ENCODE results near the gene PPP3CA. TPM values are rescaled to one million over a fixed set of nuclear protein-coding genes. Genes with fewer than 3 reads are reported as not detected.
"Not testable (repeated sequence)": the region's sequence is repeated elsewhere in the genome, so short reads cannot be mapped to it uniquely, and the experiment has no call there.

The PPP3CA gene
- total RNA-seq, 1 donor from 2014 or later: 29.9 TPM

- H3K4me1 Mint-ChIP-seq (ENCODE audit: low read depth, unreplicated experiment): no peaks in the 10 kb centered on the region
- TF ChIP-seq CTCF (IDR thresholded peaks at IDR 0.05; ENCODE audit: partially characterized antibody, unreplicated experiment): no peak
- DNase-seq: no peak
- no peak overlapping the region for H3K27ac Mint-ChIP-seq (ENCODE audit: unreplicated experiment)
- no peaks in the 10 kb centered on the region for H3K9me3 Mint-ChIP-seq (ENCODE audit: unreplicated experiment)
- H3K36me3 Mint-ChIP-seq (ENCODE audit: unreplicated experiment): peaks cover 4% of the 10 kb centered on the region
- H3K4me3 Mint-ChIP-seq (ENCODE audit: unreplicated experiment): no peak overlapping the region
- H3K27me3 Mint-ChIP-seq (ENCODE audit: unreplicated experiment): no peaks in the 10 kb centered on the region
Measured at GRCh38 chr4:101000496-101000895, 346.8 kb downstream of the PPP3CA start.

GRCh38 chr4:100995671-100996070, 351.7 kb downstream of the PPP3CA start:
- Mint-ChIP-seq H3K27ac (ENCODE audit: unreplicated experiment) (no peak overlapping the region), H3K4me3 (ENCODE audit: unreplicated experiment) (no peak overlapping the region), H3K36me3 (ENCODE audit: unreplicated experiment) (no peaks in the 10 kb centered on the region), H3K4me1 (ENCODE audit: low read depth, unreplicated experiment) (no peaks in the 10 kb centered on the region), H3K9me3 (ENCODE audit: unreplicated experiment) (no peaks in the 10 kb centered on the region), H3K27me3 (ENCODE audit: unreplicated experiment) (no peaks in the 10 kb centered on the region)
- TF ChIP-seq CTCF (IDR thresholded peaks at IDR 0.05; ENCODE audit: partially characterized antibody, unreplicated experiment): no peak
- no peak for DNase-seq

GRCh38 chr4:100995002-100995401, 352.3 kb downstream of the PPP3CA start:
- H3K4me3 Mint-ChIP-seq (ENCODE audit: unreplicated experiment); H3K4me1 Mint-ChIP-seq (ENCODE audit: low read depth, unreplicated experiment): not testable (repeated sequence)

GRCh38 chr4:100991332-100992069, 355.8 kb downstream of the PPP3CA start:
- not testable (repeated sequence) for H3K27ac Mint-ChIP-seq (ENCODE audit: unreplicated experiment); H3K4me3 Mint-ChIP-seq (ENCODE audit: unreplicated experiment); H3K27me3 Mint-ChIP-seq (ENCODE audit: unreplicated experiment); H3K9me3 Mint-ChIP-seq (ENCODE audit: unreplicated experiment); DNase-seq; H3K36me3 Mint-ChIP-seq (ENCODE audit: unreplicated experiment); H3K4me1 Mint-ChIP-seq (ENCODE audit: low read depth, unreplicated experiment)

More at GRCh38 chr4:100995002-100995401, 352.3 kb downstream of the PPP3CA start:
- not testable (repeated sequence) for H3K9me3 Mint-ChIP-seq (ENCODE audit: unreplicated experiment); H3K36me3 Mint-ChIP-seq (ENCODE audit: unreplicated experiment); H3K27me3 Mint-ChIP-seq (ENCODE audit: unreplicated experiment); H3K27ac Mint-ChIP-seq (ENCODE audit: unreplicated experiment)
- peak; percentile 14 for DNase-seq

- H3K4me1 Mint-ChIP-seq (ENCODE audit: low read depth, unreplicated experiment): peaks cover 1% of the 10 kb centered on the region
- H3K4me3 Mint-ChIP-seq (ENCODE audit: unreplicated experiment): no peak overlapping the region
- no peaks in the 10 kb centered on the region for H3K9me3 Mint-ChIP-seq (ENCODE audit: unreplicated experiment)
- no peak for TF ChIP-seq CTCF (IDR thresholded peaks at IDR 0.05; ENCODE audit: partially characterized antibody, unreplicated experiment)
- no peaks in the 10 kb centered on the region for H3K27me3 Mint-ChIP-seq (ENCODE audit: unreplicated experiment)
- H3K27ac Mint-ChIP-seq (ENCODE audit: unreplicated experiment): no peak overlapping the region
- no peaks in the 10 kb centered on the region for H3K36me3 Mint-ChIP-seq (ENCODE audit: unreplicated experiment)
- no peak for DNase-seq
Measured at GRCh38 chr4:100989401-100989800, 357.9 kb downstream of the PPP3CA start.

GRCh38 chr4:100988876-100989275, 358.4 kb downstream of the PPP3CA start:
- H3K9me3 Mint-ChIP-seq (ENCODE audit: unreplicated experiment): no peaks in the 10 kb centered on the region
- H3K36me3 Mint-ChIP-seq (ENCODE audit: unreplicated experiment): no peaks in the 10 kb centered on the region
- no peak for TF ChIP-seq CTCF (IDR thresholded peaks at IDR 0.05; ENCODE audit: partially characterized antibody, unreplicated experiment)
- no peaks in the 10 kb centered on the region for H3K27me3 Mint-ChIP-seq (ENCODE audit: unreplicated experiment)
- no peak overlapping the region for H3K27ac Mint-ChIP-seq (ENCODE audit: unreplicated experiment)
- H3K4me3 Mint-ChIP-seq (ENCODE audit: unreplicated experiment): no peak overlapping the region
- DNase-seq: no peak
- H3K4me1 Mint-ChIP-seq (ENCODE audit: low read depth, unreplicated experiment): peaks cover 1% of the 10 kb centered on the region

Data from glutamatergic neuron (in vitro differentiated cells).